ENCODE data around the gene SLC1A5.

- TF ChIP-seq CTCF (IDR thresholded peaks at IDR 0.05; ENCODE audit: poor library complexity, severe bottlenecking) (no peak), RAD21 (conservative IDR thresholded peaks at IDR 0.05) (no peak), TAF1 (IDR thresholded peaks at IDR 0.05; ENCODE audit: low read depth) (no peak), MXI1 (conservative IDR thresholded peaks at IDR 0.05; ENCODE audit: poor library complexity, severe bottlenecking) (no peak), POLR2AphosphoS5 (IDR thresholded peaks at IDR 0.05) (no peak), EP300 (conservative IDR thresholded peaks at IDR 0.05; ENCODE audit: poor library complexity, severe bottlenecking) (no peak)
Measured at GRCh38 chr19:46803555-46803954, 15.2 kb upstream of the SLC1A5 start.
